ENCODE results near the gene UBASH3A.

Gene UBASH3A

DNA sequence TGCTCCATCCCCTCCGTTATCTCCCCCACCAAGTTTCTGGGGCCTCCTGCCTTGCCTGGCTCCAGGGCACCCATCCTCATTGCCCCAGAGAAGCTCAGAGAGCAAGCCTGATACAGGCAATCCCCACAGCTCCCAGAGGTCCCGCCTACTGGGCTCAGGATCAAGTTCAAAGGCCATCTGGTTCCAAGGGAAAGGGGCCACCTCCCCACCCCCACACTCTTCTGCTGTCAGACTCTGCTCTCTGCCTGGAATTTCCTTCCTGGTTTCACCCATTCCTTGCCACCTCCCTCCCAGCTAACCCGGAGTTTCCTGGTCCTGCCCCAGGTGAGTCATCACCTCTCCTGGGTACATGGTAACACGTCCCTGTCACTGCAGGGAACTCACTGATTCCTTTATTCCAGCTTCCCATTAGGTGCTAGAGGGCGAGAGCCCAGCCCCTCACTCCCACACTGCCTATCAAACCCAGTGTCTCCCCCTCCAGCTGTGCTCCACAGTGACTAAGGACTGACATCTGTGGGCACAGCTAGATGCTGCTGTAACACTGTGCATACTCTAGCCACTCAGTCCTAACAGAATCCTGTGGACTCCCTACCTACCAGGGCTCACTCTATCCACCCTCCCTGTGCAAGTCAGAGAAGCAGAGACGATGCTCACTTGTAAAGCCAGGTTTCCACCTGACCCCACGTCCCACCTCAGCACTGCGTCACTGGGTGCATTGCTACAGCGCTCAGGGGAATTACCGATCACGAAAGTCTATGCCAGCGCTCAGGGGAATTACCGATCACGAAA, 70.5 kb downstream of the UBASH3A start:
- no peak overlapping the region for H3K4me3 ChIP-seq
- peak overlapping the region in 4 of 21 experiments; percentile 29 to 71 (median 38) for H3K27ac ChIP-seq

DNA sequence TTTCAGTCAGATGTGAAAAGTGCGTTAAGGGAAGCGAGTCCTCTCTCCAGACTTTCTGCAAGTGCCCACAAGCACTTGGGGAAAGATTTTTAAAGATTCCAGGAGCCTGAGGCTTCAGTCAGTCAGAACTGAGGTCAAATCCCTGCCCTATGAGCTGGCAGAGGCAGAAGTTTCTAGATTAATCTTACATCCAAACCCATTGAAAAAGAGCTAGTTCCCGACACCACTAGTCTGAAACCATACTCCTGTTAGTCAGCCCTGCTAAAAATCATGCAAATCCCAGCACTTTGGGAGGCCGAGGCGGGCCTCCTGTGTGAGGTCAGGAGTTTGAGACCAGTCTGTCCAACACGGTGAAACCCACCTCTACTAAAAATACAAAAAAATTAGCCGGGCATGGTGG, 71.3 kb downstream of the UBASH3A start:
- H3K4me3 ChIP-seq = no peak overlapping the region
- H3K27ac ChIP-seq = no peak overlapping the region

DNA sequence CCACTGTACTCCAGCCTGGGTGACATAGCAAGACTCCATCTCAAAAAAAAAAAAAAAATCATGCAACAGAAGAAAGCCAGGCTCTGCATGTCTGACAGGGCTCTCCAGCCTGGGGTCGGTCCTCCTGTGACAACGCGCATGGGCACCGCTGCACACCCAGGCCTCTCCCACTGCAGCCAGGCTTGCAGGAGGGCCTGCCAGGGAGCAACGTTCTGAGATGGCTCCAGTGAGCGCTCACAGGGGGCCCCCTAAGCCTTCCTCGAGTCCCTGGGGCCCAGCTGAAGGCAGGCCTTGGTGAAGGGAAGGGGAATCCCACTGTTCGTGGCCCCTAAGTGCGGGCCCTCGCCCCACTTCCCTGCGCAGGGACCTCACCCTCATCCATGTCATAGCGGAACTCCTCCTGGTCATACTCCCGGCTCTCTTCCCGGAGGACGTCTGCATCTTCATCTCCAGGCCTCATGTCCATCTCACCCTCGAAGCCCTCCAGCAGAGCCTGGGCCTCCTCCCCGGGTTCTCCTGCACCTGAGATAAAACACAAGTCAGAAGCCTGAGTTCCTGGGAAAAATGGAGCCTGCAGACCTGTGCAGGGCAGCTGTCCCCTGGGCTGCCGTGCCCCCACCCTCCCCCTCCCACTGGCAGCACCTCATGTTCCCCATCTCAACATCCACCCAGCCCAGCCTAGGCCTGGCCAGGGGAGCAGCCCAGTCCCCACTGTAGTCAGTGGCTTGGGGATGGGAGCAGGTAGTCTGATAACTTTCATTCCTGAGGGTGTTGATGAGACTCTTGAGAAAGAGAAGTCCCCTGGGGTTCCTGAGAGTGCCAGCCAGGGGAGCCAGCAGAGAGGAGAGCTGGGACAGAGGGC, 72.1 kb downstream of the UBASH3A start:
- Histone ChIP-seq H3K4me3 (no peak overlapping the region), H3K27ac (no peak overlapping the region)

DNA sequence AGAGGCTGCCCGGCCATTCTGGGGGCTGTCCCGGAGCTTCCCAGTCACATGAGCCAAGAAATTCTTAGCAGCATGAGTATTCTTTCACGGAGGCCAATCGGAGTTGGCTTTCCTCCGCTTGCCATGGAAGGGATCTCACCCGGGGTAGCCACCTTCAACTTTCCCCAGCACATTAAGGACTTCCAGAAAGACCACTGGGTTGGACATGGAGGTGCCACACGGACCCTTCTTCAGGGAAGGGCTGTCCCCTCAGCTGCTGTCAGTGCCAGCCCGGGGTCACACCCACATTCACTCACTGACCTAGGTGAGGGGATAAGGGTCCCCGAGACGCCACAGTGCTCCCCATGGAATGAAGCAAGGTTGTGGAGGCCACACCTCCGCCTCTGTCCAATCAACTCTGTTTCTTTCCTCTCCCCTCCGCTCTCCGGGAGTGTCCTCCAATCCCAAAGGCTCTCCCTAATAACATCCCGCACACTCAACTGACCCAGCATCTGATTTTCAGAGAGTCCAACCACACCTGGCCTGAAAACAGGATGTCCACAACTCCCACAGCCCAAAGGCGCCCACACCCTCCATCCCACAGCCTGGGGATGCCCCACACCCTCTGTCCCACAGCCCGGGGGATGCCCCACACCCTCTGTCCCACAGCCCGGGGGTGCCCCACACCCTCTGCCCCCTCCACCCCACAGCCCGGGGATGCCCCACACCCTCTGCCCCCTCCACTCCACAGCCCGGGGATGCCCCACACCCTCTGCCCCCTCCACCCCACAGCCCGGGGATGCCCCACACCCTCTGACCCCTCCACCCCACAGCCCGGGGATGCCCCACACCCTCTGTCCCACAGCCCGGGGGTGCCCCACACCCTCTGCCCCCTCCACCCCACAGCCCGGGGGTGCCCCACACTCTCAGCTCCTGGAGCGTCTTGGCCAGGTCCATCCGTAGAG, 73.0 kb downstream of the UBASH3A start:
- no peak overlapping the region for H3K27ac ChIP-seq
- H3K4me3 ChIP-seq = no peak overlapping the region

DNA sequence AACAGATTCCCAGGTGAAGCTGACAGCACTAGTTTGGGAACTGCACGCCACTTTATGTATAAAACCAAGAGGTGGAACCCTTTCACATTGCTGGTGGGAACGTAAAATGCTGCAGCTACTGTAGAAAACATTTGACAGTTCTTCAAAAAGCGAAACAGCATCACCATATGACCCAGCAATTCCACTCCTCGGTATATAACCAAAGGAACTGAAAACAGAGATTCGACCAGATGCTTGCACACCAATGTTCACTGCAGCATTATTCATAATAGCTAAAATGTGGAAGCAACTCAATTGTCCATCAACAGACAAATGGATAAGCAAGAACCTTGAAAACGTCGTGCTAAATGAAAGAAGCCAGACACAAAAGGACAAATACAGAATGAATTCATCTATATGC, 74.8 kb downstream of the UBASH3A start:
- H3K4me3 ChIP-seq = no peak overlapping the region
- H3K27ac ChIP-seq = no peak overlapping the region

DNA sequence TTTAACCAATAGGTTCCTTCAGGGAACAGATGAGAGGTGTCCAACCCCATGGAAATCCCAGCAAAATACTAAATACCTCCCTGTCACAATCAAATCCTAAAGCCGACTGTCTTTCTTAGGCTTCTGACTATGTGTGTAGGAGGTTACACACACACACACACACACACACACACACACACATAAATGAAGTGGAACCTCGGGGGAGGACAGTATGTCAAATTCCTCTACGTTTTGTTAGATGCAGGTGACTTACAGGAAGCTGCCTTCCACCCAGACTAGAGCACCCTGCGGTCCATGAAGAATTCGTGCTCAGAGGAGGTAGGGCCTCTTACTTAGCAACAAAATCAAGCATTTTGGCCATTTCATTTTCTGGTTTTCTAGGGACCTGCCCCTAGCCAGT, 75.9 kb downstream of the UBASH3A start:
- Histone ChIP-seq H3K4me3 (no peak overlapping the region), H3K27ac (no peak overlapping the region)

DNA sequence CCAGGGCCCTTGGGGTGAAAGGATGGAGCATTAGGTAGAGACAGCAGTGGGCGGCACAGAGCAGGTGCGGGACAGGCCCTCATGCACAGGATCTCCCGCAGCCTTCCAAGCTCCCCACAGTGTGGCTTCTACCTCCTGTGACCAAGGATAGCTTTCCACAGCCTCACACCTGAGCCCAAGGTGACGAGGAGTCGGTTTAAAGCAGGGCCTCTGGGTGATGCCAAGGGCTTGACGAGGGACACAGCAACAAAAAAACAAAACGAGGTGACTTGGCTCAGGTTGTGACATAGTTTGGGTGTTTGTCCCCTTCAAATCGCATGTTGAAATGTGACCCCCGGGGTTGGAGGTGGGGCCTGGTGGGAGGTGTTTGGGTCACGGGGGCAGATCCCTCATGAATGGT, 77.0 kb downstream of the UBASH3A start:
- H3K4me3 ChIP-seq = no peak overlapping the region
- H3K27ac ChIP-seq = no peak overlapping the region

DNA sequence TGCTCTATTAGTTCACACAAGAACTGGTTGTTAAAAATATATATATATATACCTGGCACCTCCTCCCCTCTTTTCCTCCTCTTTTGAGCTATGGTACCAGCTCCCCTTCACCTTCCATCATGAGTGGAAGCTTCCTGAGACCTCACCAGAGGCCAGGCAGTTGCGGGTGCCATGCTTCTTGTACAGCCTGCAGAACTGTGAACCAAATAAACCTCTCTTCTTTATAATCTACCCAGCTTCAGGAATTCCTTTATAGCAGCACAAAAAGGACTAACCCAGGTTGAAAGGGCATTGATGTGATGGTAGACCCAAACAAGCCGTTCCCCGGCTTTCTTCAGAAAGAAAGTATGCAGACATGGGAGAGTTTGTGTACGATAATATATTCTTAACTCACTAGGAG, 77.5 kb downstream of the UBASH3A start:
- H3K4me3 ChIP-seq = no peak overlapping the region
- no peak overlapping the region for H3K27ac ChIP-seq

DNA sequence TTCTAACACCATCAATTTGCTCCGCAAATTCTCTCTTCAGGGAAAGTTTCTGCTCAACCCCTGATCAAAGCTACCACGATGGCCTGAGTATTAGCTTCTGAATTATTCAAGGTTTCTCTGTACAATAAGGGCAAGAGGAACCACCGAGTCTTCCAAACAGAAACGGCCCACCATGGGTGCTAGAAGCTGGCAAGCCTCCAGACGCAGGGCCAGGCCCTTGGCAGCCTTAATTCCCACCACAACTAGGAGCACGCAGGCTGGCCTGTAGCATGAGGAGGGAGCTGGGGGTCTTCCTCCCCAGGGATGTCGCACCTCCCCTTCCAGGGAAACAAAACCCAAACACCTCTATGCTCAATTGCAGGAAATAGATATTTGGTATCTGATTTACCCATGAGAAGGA, 81.3 kb downstream of the UBASH3A start:
- Histone ChIP-seq H3K27ac (no peak overlapping the region), H3K4me3 (no peak overlapping the region)

DNA sequence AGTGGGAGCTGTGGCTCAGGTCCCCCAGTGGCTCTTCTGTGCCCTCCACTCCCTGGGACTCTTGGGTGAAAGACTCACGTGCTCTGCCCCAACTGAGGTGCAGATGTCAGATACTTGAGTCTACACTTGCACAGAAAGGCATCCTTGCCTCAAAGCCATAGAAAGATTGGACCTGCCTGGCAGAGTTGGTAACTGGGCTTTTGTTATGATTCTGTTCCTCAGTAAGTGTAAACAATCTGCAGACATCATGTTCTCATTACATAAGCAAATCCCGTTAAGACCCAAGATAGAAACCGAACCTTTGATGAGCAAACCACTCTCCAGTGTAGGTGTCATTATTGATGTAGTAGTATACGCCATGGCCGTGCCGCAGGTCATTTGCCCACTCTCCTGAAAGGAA, 82.4 kb downstream of the UBASH3A start:
- no peak overlapping the region for H3K4me3 ChIP-seq
- no peak overlapping the region for H3K27ac ChIP-seq

DNA sequence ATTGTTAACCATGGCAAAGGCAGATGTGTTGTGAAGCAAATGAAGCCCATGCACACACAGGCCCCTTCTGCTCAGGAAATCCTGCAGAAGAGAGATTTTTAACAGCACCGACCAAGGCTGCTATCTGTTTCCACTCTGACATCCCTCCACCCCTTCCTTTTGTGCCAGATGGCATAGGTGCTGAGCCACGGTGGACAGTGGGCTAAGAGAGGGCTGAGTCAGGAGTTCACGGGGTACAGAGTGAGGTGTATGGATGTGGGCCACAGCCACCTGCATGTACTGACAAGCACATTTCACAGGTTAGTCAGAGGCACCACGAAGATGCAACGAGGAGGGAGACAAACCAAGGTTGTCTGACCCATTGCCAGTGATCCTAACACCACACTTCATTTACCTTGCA, 82.8 kb downstream of the UBASH3A start:
- Histone ChIP-seq H3K27ac (no peak overlapping the region), H3K4me3 (no peak overlapping the region)

DNA sequence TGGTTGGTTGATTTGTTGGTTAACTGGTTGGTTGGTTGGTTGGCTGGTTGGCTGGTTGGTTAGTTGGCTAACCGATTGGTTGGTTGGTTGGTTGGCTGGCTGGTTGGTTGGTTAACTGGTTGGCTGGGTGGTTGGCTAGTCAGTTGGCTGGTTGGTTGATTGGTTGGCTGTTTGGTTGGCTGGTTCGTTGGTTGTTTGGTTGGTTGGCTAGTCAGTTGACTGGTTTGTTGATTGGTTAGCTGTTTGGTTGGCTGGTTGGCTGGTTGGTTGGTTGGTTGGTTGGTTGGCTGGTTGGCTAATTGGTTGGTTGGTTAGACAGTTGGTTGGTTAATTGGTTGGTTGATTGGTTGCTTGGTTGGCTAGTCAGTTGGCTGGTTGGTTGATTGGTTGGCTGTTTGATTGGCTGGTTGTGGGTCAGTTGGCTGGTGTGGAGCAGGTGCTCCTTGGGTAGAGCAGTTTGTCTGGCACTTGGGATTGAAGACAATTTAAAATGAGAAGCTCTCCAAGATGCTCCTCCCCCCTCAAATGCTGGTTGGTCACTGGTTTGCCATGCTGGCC, 85.4 kb downstream of the UBASH3A start:
- H3K4me3 ChIP-seq = no peak overlapping the region
- no peak overlapping the region for H3K27ac ChIP-seq

DNA sequence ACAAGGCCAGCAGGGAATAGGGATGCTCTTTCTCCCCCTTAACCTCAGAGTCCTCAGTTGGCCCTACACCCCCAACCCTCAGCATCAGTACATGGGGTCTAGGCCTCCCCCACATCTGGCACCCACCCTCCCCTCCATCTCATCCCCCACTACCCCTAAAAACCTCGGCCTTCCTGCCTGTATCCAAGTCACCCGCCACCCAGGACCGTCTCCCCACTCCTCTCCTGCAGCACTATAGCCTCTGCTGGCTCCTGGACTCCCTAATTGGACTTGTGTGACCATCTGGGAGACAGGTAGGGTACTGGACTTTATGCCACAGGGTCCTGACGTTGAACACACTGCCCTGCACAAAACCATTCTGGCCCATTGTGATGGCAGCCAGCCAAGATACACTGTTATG, 86.3 kb downstream of the UBASH3A start:
- H3K27ac ChIP-seq = no peak overlapping the region

DNA sequence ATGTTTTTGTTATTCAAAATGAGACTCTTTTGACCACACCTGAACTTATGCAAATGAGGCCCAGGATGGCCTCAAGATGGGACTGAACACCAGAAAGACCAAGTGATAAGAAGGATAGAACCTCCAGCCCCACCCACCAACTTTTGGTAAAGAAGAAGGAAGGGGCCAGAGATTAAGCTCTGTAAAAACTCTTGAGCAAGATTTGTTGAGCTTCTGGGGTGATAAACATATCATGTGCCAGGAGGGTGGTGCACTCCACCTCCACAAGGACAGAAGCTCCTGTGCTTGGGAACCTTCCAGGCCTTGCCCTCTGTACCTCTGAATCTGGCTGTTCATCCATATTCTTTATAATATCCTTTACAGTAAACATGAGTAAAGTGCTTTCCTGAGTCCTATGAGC, 87.0 kb downstream of the UBASH3A start:
- H3K4me3 ChIP-seq = no peak overlapping the region
- no peak overlapping the region for H3K27ac ChIP-seq

More for the DNA sequence above, 86.3 kb downstream of the UBASH3A start:
- no peak overlapping the region for H3K4me3 ChIP-seq

DNA sequence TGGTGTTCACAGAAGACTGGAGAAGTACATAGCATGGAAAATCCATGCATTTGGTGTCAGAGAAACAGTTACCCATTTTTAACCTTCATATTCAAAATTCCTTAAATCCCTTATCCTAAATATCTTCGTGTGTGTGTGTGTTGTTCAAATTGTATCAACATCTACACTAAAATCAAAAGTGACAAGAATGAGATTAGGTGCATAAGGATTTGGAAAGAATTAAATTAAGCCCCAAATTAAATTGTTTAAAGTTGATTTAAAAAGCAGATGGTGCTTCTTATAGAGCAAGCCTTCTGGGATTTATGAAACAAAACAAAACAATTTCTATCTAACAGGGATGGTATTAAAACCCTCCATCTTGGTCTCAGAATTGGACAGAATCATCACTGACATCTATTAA, 87.6 kb downstream of the UBASH3A start:
- H3K4me3 ChIP-seq = no peak overlapping the region
- no peak overlapping the region for H3K27ac ChIP-seq

DNA sequence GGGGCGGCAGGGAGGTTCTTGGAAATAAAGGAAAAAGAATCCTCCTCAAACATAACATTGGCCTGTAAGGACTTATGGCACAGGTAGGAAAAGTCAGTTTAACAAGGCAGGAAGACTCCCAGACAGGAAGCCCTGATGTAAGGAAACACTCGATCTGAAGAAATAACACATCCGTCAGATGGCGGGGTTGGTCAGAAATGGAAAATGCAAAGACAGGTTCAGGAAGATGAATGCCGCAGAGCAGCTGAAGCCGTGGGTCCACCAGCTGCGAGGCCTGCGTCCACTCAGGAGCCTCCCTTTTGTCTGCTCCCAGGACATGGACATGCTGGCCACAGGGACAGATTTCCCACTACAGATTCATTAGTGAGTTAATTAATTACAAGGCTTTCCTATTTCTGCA, 88.5 kb downstream of the UBASH3A start:
- Histone ChIP-seq H3K27ac (no peak overlapping the region), H3K4me3 (no peak overlapping the region)

DNA sequence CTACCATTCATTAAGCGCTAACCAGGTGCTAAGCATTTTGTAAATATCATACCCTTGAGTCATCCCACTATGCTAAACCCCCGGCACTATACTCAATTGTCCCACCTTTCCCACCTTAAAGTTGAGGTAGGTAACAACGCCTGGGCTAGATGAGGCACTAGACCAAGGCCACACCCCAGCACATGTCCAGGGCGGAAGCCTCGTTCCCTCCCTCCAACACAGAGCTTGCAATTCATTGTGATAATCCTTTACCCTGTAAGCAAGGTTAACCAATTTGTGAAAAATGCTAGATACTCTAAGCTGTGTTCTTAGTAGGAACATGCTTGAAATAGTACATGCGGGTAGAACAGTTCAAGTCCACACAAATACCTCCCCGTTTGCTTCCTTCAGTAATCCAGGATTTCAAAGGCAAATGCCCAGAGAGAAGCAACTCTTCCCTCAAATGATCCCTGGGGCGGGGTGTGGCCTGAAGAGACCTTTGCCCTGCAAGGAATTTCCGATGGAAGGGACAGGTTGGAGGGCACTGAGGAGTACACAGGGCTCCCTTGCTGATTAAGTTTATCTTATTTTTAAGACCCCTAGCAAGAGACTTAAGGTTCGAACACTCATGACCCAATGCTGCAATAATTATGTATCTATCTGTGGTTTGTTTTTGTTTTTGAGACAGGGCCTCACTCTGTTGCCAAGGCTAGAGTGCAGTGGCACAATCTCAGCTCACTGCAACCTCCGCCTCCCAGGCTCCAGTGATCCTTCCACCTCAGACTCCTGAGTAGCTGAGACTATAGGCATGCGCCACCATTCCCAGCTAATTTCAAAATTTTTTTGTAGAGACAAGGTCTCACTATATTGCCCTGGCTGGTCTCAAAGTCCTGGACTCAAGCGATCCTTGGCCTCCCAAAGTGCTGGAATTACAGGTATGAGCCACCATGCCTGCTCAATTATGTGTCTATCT, 89.7 kb downstream of the UBASH3A start:
- H3K27ac ChIP-seq = no peak overlapping the region
- no peak overlapping the region for H3K4me3 ChIP-seq

DNA sequence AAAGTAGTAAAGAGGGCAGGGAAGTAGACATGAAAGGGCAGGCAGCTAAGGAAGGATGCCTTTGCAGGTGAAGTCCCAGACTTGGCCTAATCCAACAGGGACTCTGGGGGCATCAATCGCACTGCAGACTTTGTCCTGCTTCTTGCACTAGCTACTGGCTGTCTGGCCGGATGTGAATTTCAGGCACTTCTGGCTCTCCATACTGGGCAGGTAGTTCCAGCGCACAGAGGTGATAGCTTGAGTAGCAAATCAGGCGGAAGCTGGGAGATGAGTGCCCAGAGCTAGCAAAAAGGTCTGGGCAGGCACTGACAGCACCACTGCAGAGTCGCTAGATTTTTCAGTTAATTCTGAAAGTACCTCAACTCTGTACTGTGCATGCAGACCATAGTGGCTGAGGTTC, 91.3 kb downstream of the UBASH3A start:
- no peak overlapping the region for H3K4me3 ChIP-seq

DNA sequence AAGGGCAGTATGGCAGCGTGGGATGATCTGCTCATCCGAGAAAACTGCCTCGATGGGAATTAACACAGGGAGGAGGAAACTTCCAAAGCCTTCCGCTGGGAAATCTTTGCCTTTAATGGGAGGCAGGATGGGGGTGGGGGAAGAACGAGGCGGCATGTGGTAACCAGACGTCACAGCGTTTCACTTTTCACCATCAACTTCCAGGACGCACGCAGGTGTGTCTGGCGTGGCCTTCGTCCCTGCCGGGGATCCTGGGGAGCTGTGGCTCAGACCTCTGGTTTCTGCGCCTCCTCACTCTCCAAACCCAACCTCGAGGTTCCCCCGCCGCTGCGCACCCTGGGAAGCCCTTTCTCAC, 92.0 kb downstream of the UBASH3A start:
- Histone ChIP-seq H3K27ac (peak overlapping the region in 10 of 21 experiments; percentile 5 to 83 (median 58)), H3K4me3 (peak overlapping the region; percentile 45 to 67 (median 53))

More for the DNA sequence above, 91.3 kb downstream of the UBASH3A start:
- H3K27ac ChIP-seq = peak overlapping the region in 4 of 21 experiments; percentile 35 to 83 (median 77)

Data from skin epidermis (tissue), 12 donors.